SH-SY5Y (cell line): ENCODE measurements around the gene ALDH6A1.

Source experiments
- GATA2 ChIP-seq: IDR thresholded peaks from 2 replicates; pipeline ENCODE4 v1.6.1; 2011; ENCODE audit warnings: mild to moderate bottlenecking, low read depth, low read length
- GATA3 ChIP-seq: IDR thresholded peaks from 2 replicates; pipeline ENCODE4 v1.6.1; 2011; ENCODE audit warnings: low read depth, mild to moderate bottlenecking, low read length, moderate library complexity

- TF ChIP-seq GATA3 (no peak), GATA2 (no peak)
Measured at GRCh38 chr14:74049876-74050495, 34.3 kb downstream of the ALDH6A1 start.
